CD14-positive monocyte (primary cell): ENCODE data around the gene RALB. TPM values are rescaled to one million over a fixed set of nuclear protein-coding genes. Genes with fewer than 3 reads are reported as not detected.

ENCODE experiments used
- DNase-seq, 3 donors: peaks; one replicate each; pipeline ENCODE4 v3.0.0-alpha.2; 2011 to 2022
- H2AFZ ChIP-seq: 2 replicates; pipeline ENCODE4 v1.6.0; 2012; ENCODE audit warnings: mild to moderate bottlenecking, low read depth, low read length, inconsistent platforms; ENCODE audit not compliant: insufficient read depth, poor library complexity, severe bottlenecking
- H3K27ac ChIP-seq, 2 donors: 1 replicate in 1 of 2; 2 replicates in 1 of 2; pipeline ENCODE4 v1.5.1; 2012 to 2013; ENCODE audit warnings: low read length in 2 of 2, control low read depth in 1 of 2, inconsistent platforms in 1 of 2, low read depth in 1 of 2, mild to moderate bottlenecking in 1 of 2
- H3K27me3 ChIP-seq, 2 donors: one replicate each; pipeline versions ENCODE4 v1.6.0 to v1.6.1; 2011 to 2013; ENCODE audit warnings: low read length in 2 of 2; ENCODE audit not compliant: control insufficient read depth in 2 of 2, insufficient read depth in 2 of 2
- H3K36me3 ChIP-seq, 2 donors: replicated peaks in 1 of 2; 1 replicate in 1 of 2; 2 replicates in 1 of 2; pipeline versions ENCODE4 v1.5.1 to v1.6.1; 2012 to 2013; ENCODE audit warnings: low read length in 2 of 2, control low read depth in 1 of 2, inconsistent platforms in 1 of 2, mild to moderate bottlenecking in 1 of 2; ENCODE audit not compliant: insufficient read depth in 2 of 2, control insufficient read depth in 1 of 2
- H3K4me1 ChIP-seq, 2 donors: 1 replicate in 1 of 2; 2 replicates in 1 of 2; pipeline versions ENCODE4 v1.5.1 to v1.6.1; 2012 to 2013; ENCODE audit warnings: low read length in 2 of 2, control low read depth in 1 of 2, inconsistent platforms in 1 of 2, mild to moderate bottlenecking in 1 of 2, moderate library complexity in 1 of 2; ENCODE audit not compliant: insufficient read depth in 2 of 2, control insufficient read depth in 1 of 2
- H3K4me2 ChIP-seq: replicated peaks from 2 replicates; pipeline ENCODE3; 2012; ENCODE audit warnings: low read length, moderate library complexity, mild to moderate bottlenecking; ENCODE audit not compliant: poor library complexity, severe bottlenecking; ENCODE audit errors: extremely low read depth
- H3K4me3 ChIP-seq, 3 experiments: fragments of 200-600 bp in 1 of 3; sonication (generic) in 1 of 3; replicated peaks in 1 of 3; 1 replicate in 2 of 3; 2 replicates in 1 of 3; pipeline ENCODE4 v1.5.1; 2011 to 2013; ENCODE audit warnings: low read length in 3 of 3, mild to moderate bottlenecking in 3 of 3, control low read depth in 2 of 3, low read depth in 2 of 3, inconsistent platforms in 1 of 3, moderate library complexity in 1 of 3
- H3K79me2 ChIP-seq: 2 replicates; pipeline ENCODE4 v1.6.0; 2012; ENCODE audit warnings: mild to moderate bottlenecking, control low read depth, inconsistent platforms, low read length, moderate library complexity; ENCODE audit not compliant: insufficient read depth
- H3K9ac ChIP-seq: 2 replicates; pipeline ENCODE4 v1.6.0; 2017; ENCODE audit warnings: low read length, mild to moderate bottlenecking; ENCODE audit not compliant: insufficient read depth, poor library complexity, severe bottlenecking
- H3K9me3 ChIP-seq, 2 donors: replicated peaks in 1 of 2; 1 replicate in 1 of 2; 2 replicates in 1 of 2; pipeline versions ENCODE4 v1.5.1 to v1.6.1; 2012 to 2013; ENCODE audit warnings: low read length in 2 of 2, control low read depth in 1 of 2; ENCODE audit not compliant: control insufficient read depth in 1 of 2, insufficient read depth in 1 of 2
- H4K20me1 ChIP-seq: 2 replicates; pipeline ENCODE4 v1.6.0; 2012; ENCODE audit warnings: mild to moderate bottlenecking, low read length, control low read depth, moderate library complexity; ENCODE audit not compliant: insufficient read depth
- H3K27ac Mint-ChIP-seq, 7 donors: one replicate each; pipeline ENCODE4 v1.8.0; 2020; ENCODE audit warnings: mild to moderate bottlenecking in 7 of 7, mixed read lengths in 7 of 7, moderate library complexity in 6 of 7, inconsistent platforms in 2 of 7
- H3K27me3 Mint-ChIP-seq, 3 donors: one replicate each; pipeline ENCODE4 v1.8.0; 2021 to 2022; ENCODE audit warnings: low read depth in 3 of 3, mild to moderate bottlenecking in 3 of 3, mixed read lengths in 3 of 3, moderate library complexity in 3 of 3, inconsistent platforms in 1 of 3
- H3K36me3 Mint-ChIP-seq, 2 donors: one replicate each; pipeline ENCODE4 v1.8.0; 2020; ENCODE audit warnings: mixed read lengths in 2 of 2, inconsistent platforms in 1 of 2, mild to moderate bottlenecking in 1 of 2
- H3K4me1 Mint-ChIP-seq: one replicate; pipeline ENCODE4 v1.8.0; 2020; ENCODE audit warnings: mild to moderate bottlenecking, mixed read lengths
- H3K4me3 Mint-ChIP-seq, 2 donors: one replicate each; pipeline ENCODE4 v1.8.0; 2020; ENCODE audit warnings: mild to moderate bottlenecking in 2 of 2, mixed read lengths in 2 of 2, moderate library complexity in 1 of 2
- H3K9me3 Mint-ChIP-seq, 7 donors: one replicate each; pipeline ENCODE4 v1.8.0; 2020 to 2022; ENCODE audit warnings: mixed read lengths in 7 of 7, mild to moderate bottlenecking in 6 of 7, moderate library complexity in 6 of 7, inconsistent platforms in 2 of 7
- WGBS: methylation state at CpG from one replicate; pipeline ENCODE4 v1.1.5; 2013; ENCODE audit warnings: missing lambda C conversion rate; ENCODE audit not compliant: insufficient coverage; 5-methylcytosine and 5-hydroxymethylcytosine counted together
- intact Hi-C, 2 donors: fragments of 100-400 bp; cut with micrococcal nuclease; formaldehyde crosslinking; loops; one replicate each; pipeline versions ENCODE4 v1.15.0 to v1.15.1; 2023
- polyA plus RNA-seq, 3 donors: library from polyadenylated mRNA; depleted of rRNA in 1 of 3; unstranded in 2 of 3; stranded (reverse) in 1 of 3; fragments of 300-500 nt in 2 of 3; fragments of >200 nt in 1 of 3; fragmentation: Illumina TruSeq in 2 of 3; gene quantifications; 1 replicate in 2 of 3; 2 replicates in 1 of 3; pipeline ENCODE4 v1.2.3, GENCODE V29; 2012 to 2021
- TF ChIP-seq, protein P1 (sequence below): fragments of 200-600 bp; IDR thresholded peaks from one replicate; pipeline ENCODE4 v1.8.0; 2022; ENCODE audit warnings: antibody characterized with exemption, mild to moderate bottlenecking

RALB gene
- polyA plus RNA-seq, 3 donors, result 57.2 to 163 (median 139) TPM

DNA sequence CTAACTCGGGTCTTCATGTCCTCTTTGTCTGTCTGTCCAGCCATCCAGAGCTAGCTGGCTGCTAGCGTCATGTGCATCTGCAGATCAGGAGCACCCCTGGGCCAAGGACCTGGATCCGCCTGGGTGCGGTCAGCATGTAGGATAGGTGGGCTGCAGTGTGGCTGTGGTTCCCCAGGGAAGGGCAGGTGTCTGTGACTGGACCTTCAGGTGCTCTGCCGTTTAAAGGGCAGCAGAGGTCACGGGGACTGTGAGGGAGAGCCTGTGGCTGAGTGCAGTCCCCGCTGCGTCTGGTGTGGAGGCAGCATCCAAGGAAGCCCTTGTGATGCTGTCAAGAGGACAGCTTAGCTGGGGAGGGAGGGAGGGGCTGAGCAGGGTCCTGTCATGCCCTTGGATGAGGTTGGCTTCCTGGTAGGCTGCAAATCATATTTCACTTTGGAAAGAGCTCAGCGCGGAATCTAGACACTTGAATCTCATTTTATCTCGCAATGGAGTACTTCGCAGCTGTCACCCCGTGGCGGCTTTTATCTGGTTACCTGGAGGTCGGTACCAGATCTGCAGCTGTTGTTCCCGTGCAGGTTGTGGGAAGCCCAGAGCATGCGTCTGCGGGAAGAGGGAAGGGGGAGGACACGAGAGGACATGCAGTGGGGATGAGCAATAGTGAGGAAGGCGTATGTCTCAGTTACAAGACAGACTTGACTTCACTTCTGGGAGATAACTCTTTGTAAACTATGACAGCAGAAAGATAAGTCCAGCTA lies 5.9 kb upstream of the RALB start:
- intact Hi-C loops, result no loop called here
- H3K27ac ChIP-seq, result no peak overlapping the region
- H3K4me3 Mint-ChIP-seq, result peak overlapping the region in 1 of 2 donors; percentile 62
- H3K9ac ChIP-seq, result no peak overlapping the region
- H3K4me2 ChIP-seq, result no peak overlapping the region
- no peaks in the 10 kb centered on the region for H3K27me3 ChIP-seq
- H3K4me3 ChIP-seq, result no peak overlapping the region
- whole genome bisulfite sequencing, result 92% methylated on average over 17 of the region's 20 CpGs
- H3K36me3 Mint-ChIP-seq, result peaks cover 0 to 8% of the 10 kb centered on the region in 2 donors
- peaks cover 20% of the 10 kb centered on the region in 2 donors for H3K4me1 ChIP-seq
- H3K27me3 Mint-ChIP-seq, result peaks cover 14 to 19% (median 17%) of the 10 kb centered on the region in 3 donors
- H3K9me3 ChIP-seq, result peaks cover 6 to 13% of the 10 kb centered on the region in 2 donors
- no peaks in the 10 kb centered on the region for H4K20me1 ChIP-seq
- no peak overlapping the region for H3K27ac Mint-ChIP-seq
- H3K36me3 ChIP-seq, result no peaks in the 10 kb centered on the region
- TF ChIP-seq, protein P1, sequence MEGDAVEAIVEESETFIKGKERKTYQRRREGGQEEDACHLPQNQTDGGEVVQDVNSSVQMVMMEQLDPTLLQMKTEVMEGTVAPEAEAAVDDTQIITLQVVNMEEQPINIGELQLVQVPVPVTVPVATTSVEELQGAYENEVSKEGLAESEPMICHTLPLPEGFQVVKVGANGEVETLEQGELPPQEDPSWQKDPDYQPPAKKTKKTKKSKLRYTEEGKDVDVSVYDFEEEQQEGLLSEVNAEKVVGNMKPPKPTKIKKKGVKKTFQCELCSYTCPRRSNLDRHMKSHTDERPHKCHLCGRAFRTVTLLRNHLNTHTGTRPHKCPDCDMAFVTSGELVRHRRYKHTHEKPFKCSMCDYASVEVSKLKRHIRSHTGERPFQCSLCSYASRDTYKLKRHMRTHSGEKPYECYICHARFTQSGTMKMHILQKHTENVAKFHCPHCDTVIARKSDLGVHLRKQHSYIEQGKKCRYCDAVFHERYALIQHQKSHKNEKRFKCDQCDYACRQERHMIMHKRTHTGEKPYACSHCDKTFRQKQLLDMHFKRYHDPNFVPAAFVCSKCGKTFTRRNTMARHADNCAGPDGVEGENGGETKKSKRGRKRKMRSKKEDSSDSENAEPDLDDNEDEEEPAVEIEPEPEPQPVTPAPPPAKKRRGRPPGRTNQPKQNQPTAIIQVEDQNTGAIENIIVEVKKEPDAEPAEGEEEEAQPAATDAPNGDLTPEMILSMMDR, result no peak
- no peak for DNase-seq
- H3K4me1 Mint-ChIP-seq, result peaks cover 15% of the 10 kb centered on the region
- H3K79me2 ChIP-seq, result no peaks in the 10 kb centered on the region
- no peak overlapping the region for H2AFZ ChIP-seq
- peaks cover 5 to 13% (median 11%) of the 10 kb centered on the region in 7 donors for H3K9me3 Mint-ChIP-seq

DNA sequence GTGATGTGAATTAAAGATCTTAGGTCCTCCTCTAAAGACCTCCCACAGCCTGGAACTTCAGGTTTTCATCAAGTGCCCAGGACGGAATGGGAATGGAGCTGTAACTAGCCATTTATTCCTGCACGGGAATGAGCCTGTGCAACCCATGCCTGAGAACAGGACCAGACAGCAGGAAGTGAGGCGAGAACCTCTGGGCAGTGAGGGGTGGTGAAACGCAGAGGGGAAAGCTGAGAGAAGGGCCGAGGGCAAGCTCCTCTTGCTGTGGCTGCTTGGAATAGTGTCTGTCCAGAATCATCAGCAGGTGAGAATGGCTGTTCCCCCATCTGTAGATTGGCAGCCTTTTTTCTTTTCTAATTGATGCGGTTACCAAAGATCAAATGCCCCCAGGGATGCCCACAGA lies 4.8 kb upstream of the RALB start:
- H3K4me1 ChIP-seq, result peaks cover 17 to 20% of the 10 kb centered on the region in 2 donors
- WGBS, result 80% methylated on average over 6 of the region's 6 CpGs

More for the DNA sequence above, 4.8 kb upstream of the RALB start:
- H3K27ac Mint-ChIP-seq, result no peak overlapping the region
- peaks cover 14 to 19% (median 17%) of the 10 kb centered on the region in 3 donors for H3K27me3 Mint-ChIP-seq
- H3K27me3 ChIP-seq, result no peaks in the 10 kb centered on the region
- no peak overlapping the region for H3K4me3 ChIP-seq
- intact Hi-C loops, result no loop called here
- no peak for DNase-seq
- H3K4me1 Mint-ChIP-seq, result peaks cover 14% of the 10 kb centered on the region
- H3K36me3 ChIP-seq, result no peaks in the 10 kb centered on the region
- no peaks in the 10 kb centered on the region for H4K20me1 ChIP-seq
- H3K79me2 ChIP-seq, result no peaks in the 10 kb centered on the region
- peaks cover 0 to 8% of the 10 kb centered on the region in 2 donors for H3K36me3 Mint-ChIP-seq
- TF ChIP-seq, protein P1, result no peak
- H3K9me3 Mint-ChIP-seq, result peaks cover 5 to 13% (median 11%) of the 10 kb centered on the region in 7 donors
- peak overlapping the region in 1 of 2 donors; percentile 16 for H3K4me3 Mint-ChIP-seq
- H2AFZ ChIP-seq, result no peak overlapping the region
- H3K4me2 ChIP-seq, result no peak overlapping the region
- no peak overlapping the region for H3K9ac ChIP-seq
- H3K27ac ChIP-seq, result no peak overlapping the region
- H3K9me3 ChIP-seq, result peaks cover 6 to 13% of the 10 kb centered on the region in 2 donors
